ENCODE results near the gene HYCC1. TPM values are rescaled to one million over a fixed set of nuclear protein-coding genes. Genes with fewer than 3 reads are reported as not detected.

The HYCC1 gene
- total and polyA plus RNA-seq, 2 experiments from 2014 or later = 55.4 to 181 TPM

DNA sequence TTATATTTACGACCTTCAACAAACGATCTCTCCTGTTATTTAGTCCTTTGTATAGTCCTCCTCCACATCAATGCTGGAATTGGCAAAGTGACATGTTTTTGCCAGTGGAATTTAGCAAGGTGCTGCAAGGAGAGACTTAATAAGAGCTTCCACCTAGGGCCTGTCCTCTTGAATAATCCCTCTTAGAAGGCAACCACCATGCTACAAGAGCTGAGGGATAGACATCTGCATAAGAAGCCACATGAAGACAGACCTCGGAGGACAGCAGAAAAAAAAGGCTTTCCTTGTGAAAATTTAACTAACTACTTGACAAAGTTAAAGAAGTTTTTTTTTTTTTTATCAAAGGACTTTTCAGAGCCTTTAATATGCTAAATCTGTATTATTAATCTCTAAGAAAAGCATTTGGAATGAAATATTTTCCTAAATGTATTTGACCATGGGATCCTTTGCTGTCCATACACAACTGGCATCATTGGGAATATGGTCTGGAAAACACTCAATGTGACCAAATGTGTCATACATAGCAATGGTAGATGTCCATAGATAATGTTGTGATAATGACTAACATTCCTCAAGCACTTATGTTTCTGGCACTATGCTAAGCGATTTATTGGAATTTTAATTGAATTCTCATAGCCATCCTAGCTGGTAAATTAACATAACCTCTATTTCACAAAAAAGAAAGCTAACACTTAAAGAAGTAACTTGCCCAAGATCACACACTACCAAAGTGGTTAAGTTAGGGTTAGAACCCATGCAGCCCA is 13.2 kb downstream of the HYCC1 start (continued):
- TF ChIP-seq, protein P1, sequence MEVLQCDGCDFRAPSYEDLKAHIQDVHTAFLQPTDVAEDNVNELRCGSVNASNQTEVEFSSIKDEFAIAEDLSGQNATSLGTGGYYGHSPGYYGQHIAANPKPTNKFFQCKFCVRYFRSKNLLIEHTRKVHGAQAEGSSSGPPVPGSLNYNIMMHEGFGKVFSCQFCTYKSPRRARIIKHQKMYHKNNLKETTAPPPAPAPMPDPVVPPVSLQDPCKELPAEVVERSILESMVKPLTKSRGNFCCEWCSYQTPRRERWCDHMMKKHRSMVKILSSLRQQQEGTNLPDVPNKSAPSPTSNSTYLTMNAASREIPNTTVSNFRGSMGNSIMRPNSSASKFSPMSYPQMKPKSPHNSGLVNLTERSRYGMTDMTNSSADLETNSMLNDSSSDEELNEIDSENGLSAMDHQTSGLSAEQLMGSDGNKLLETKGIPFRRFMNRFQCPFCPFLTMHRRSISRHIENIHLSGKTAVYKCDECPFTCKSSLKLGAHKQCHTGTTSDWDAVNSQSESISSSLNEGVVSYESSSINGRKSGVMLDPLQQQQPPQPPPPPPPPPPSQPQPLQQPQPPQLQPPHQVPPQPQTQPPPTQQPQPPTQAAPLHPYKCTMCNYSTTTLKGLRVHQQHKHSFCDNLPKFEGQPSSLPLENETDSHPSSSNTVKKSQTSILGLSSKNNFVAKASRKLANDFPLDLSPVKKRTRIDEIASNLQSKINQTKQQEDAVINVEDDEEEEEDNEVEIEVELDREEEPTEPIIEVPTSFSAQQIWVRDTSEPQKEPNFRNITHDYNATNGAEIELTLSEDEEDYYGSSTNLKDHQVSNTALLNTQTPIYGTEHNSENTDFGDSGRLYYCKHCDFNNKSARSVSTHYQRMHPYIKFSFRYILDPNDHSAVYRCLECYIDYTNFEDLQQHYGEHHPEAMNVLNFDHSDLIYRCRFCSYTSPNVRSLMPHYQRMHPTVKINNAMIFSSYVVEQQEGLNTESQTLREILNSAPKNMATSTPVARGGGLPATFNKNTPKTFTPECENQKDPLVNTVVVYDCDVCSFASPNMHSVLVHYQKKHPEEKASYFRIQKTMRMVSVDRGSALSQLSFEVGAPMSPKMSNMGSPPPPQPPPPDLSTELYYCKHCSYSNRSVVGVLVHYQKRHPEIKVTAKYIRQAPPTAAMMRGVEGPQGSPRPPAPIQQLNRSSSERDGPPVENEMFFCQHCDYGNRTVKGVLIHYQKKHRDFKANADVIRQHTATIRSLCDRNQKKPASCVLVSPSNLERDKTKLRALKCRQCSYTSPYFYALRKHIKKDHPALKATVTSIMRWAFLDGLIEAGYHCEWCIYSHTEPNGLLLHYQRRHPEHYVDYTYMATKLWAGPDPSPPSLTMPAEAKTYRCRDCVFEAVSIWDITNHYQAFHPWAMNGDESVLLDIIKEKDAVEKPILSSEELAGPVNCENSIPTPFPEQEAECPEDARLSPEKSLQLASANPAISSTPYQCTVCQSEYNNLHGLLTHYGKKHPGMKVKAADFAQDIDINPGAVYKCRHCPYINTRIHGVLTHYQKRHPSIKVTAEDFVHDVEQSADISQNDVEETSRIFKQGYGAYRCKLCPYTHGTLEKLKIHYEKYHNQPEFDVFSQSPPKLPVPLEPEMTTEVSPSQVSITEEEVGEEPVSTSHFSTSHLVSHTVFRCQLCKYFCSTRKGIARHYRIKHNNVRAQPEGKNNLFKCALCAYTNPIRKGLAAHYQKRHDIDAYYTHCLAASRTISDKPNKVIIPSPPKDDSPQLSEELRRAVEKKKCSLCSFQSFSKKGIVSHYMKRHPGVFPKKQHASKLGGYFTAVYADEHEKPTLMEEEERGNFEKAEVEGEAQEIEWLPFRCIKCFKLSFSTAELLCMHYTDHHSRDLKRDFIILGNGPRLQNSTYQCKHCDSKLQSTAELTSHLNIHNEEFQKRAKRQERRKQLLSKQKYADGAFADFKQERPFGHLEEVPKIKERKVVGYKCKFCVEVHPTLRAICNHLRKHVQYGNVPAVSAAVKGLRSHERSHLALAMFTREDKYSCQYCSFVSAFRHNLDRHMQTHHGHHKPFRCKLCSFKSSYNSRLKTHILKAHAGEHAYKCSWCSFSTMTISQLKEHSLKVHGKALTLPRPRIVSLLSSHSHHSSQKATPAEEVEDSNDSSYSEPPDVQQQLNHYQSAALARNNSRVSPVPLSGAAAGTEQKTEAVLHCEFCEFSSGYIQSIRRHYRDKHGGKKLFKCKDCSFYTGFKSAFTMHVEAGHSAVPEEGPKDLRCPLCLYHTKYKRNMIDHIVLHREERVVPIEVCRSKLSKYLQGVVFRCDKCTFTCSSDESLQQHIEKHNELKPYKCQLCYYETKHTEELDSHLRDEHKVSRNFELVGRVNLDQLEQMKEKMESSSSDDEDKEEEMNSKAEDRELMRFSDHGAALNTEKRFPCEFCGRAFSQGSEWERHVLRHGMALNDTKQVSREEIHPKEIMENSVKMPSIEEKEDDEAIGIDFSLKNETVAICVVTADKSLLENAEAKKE (CRISPR knock-in tag; IDR thresholded peaks at IDR 0.05) = no peak; the same call in 1 of the 2 replicates
- TF ChIP-seq, protein P2, sequence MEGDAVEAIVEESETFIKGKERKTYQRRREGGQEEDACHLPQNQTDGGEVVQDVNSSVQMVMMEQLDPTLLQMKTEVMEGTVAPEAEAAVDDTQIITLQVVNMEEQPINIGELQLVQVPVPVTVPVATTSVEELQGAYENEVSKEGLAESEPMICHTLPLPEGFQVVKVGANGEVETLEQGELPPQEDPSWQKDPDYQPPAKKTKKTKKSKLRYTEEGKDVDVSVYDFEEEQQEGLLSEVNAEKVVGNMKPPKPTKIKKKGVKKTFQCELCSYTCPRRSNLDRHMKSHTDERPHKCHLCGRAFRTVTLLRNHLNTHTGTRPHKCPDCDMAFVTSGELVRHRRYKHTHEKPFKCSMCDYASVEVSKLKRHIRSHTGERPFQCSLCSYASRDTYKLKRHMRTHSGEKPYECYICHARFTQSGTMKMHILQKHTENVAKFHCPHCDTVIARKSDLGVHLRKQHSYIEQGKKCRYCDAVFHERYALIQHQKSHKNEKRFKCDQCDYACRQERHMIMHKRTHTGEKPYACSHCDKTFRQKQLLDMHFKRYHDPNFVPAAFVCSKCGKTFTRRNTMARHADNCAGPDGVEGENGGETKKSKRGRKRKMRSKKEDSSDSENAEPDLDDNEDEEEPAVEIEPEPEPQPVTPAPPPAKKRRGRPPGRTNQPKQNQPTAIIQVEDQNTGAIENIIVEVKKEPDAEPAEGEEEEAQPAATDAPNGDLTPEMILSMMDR (conservative IDR thresholded peaks at IDR 0.05; ENCODE audit: low read depth in 2 of 2) = no peak
- TF ChIP-seq, protein P3, sequence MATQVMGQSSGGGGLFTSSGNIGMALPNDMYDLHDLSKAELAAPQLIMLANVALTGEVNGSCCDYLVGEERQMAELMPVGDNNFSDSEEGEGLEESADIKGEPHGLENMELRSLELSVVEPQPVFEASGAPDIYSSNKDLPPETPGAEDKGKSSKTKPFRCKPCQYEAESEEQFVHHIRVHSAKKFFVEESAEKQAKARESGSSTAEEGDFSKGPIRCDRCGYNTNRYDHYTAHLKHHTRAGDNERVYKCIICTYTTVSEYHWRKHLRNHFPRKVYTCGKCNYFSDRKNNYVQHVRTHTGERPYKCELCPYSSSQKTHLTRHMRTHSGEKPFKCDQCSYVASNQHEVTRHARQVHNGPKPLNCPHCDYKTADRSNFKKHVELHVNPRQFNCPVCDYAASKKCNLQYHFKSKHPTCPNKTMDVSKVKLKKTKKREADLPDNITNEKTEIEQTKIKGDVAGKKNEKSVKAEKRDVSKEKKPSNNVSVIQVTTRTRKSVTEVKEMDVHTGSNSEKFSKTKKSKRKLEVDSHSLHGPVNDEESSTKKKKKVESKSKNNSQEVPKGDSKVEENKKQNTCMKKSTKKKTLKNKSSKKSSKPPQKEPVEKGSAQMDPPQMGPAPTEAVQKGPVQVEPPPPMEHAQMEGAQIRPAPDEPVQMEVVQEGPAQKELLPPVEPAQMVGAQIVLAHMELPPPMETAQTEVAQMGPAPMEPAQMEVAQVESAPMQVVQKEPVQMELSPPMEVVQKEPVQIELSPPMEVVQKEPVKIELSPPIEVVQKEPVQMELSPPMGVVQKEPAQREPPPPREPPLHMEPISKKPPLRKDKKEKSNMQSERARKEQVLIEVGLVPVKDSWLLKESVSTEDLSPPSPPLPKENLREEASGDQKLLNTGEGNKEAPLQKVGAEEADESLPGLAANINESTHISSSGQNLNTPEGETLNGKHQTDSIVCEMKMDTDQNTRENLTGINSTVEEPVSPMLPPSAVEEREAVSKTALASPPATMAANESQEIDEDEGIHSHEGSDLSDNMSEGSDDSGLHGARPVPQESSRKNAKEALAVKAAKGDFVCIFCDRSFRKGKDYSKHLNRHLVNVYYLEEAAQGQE (IDR thresholded peaks at IDR 0.05; ENCODE audit: unreplicated experiment) = no peak
- no peak for TF ChIP-seq JUNB (IDR thresholded peaks at IDR 0.05; ENCODE audit: unreplicated experiment)

All from GM23338 (cell line).